Uterus (tissue), 2 donors: ENCODE measurements around the gene ANKRD36B.
"Not testable (repeated sequence)": the region's sequence is repeated elsewhere in the genome, so short reads cannot be mapped to it uniquely, and the experiment has no call there.

Source experiments
- POLR2A ChIP-seq, 2 donors: fragments of 450-650 bp; IDR thresholded peaks; one replicate each; pipeline ENCODE4 v1.6.1; 2016; ENCODE audit warnings: antibody characterized with exemption in 2 of 2, mild to moderate bottlenecking in 1 of 2, moderate library complexity in 1 of 2
- TF ChIP-seq, protein P1 (sequence below), 4 experiments: fragments of 200-600 bp in 2 of 4; fragments of 450-650 bp in 2 of 4; sonication (generic) in 2 of 4; IDR thresholded peaks; one replicate each; pipeline ENCODE4 v1.5.1; 2016 to 2019; ENCODE audit warnings: antibody characterized with exemption in 4 of 4, mild to moderate bottlenecking in 2 of 4, moderate library complexity in 1 of 4

DNA sequence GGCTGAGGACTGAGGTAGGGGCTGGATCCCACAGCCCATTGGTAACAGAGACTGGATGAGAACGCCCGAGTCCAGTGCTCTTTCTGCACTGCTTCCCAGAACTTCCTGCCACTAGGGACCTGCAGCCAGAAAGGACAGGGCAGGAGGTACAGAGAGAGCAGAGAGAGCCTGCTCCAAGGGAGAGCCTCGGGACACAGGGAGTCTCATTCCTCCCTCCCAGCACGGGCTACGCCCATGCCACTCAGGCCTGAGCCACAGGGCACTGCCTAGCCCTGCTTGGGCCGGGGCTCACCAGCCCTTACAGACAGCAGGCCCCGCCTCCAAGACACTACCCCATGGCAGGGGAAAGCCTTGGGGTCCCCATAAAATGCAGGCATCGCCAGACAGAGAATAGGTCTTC, 26.1 kb upstream of the ANKRD36B start:
- TF ChIP-seq, protein P1, sequence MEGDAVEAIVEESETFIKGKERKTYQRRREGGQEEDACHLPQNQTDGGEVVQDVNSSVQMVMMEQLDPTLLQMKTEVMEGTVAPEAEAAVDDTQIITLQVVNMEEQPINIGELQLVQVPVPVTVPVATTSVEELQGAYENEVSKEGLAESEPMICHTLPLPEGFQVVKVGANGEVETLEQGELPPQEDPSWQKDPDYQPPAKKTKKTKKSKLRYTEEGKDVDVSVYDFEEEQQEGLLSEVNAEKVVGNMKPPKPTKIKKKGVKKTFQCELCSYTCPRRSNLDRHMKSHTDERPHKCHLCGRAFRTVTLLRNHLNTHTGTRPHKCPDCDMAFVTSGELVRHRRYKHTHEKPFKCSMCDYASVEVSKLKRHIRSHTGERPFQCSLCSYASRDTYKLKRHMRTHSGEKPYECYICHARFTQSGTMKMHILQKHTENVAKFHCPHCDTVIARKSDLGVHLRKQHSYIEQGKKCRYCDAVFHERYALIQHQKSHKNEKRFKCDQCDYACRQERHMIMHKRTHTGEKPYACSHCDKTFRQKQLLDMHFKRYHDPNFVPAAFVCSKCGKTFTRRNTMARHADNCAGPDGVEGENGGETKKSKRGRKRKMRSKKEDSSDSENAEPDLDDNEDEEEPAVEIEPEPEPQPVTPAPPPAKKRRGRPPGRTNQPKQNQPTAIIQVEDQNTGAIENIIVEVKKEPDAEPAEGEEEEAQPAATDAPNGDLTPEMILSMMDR (IDR thresholded peaks at IDR 0.05) = not testable (repeated sequence)
- TF ChIP-seq POLR2A (IDR thresholded peaks at IDR 0.05) = not testable (repeated sequence)
